Activated T-cell treated with anti-CD3 and anti-CD28 coated beads for 4 hours (primary cell): ENCODE results near the gene SPATA46.

Experiments
- DNase-seq: peaks from one replicate; pipeline ENCODE4 v3.0.0-alpha.2; 2020

SPATA46 gene

DNA sequence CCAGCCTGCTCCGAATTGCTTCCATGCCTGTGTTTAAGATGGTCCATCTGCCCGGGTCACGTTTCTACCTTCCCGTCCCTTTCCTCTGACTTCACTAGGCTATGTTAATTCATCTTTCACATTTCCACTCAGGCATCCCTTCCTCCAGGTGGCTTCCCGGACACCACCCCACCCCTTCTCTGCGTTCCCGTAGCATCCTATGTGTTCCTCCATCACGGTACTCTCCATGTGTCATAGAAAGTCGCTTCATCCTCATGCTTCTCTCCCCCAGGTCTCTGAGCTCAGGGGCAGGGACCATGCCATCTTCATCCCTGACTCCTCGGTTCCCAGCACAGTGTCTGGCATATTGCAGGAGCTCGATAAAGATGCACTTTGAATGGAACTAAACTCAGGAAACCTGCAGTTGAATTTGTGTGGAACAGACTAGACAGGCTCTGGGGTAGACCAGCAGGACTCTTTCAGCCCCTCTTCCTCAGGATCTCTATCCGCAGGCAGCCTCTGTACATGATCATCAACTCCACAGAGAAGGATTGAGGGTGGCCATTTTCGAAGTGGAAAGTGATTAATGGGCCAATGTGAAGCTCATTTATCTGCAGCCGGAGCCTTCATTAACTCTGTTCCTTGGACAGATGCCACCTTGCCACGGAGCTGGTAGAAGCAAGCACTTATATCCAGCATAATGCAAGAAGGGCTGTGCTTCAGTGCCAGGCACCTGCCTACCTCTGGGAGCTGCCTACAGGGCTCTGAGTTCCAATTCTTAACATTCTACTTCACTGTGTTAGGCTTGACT is 13.9 kb upstream of the SPATA46 start:
- DNase-seq = no peak

DNA sequence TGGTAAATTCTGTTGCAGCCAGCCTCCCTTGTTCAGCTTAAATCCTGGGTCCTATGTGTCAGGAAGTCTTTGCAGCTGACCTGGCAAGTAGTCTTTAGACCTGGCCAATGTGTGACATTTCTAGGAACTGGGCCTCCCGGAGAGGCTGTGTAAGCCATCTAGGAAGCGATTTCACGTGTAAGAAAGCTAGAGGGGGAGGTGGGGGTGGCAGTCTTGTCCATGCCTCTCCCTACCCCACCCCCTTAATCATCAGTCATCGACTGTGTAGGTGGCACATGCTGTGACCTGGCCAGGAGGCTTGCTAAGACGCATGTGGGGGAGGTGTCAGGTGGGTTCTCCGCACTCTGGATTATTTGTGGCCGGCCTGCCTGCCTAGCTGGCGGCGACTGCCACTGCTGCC is 13.3 kb upstream of the SPATA46 start:
- DNase-seq = no peak

DNA sequence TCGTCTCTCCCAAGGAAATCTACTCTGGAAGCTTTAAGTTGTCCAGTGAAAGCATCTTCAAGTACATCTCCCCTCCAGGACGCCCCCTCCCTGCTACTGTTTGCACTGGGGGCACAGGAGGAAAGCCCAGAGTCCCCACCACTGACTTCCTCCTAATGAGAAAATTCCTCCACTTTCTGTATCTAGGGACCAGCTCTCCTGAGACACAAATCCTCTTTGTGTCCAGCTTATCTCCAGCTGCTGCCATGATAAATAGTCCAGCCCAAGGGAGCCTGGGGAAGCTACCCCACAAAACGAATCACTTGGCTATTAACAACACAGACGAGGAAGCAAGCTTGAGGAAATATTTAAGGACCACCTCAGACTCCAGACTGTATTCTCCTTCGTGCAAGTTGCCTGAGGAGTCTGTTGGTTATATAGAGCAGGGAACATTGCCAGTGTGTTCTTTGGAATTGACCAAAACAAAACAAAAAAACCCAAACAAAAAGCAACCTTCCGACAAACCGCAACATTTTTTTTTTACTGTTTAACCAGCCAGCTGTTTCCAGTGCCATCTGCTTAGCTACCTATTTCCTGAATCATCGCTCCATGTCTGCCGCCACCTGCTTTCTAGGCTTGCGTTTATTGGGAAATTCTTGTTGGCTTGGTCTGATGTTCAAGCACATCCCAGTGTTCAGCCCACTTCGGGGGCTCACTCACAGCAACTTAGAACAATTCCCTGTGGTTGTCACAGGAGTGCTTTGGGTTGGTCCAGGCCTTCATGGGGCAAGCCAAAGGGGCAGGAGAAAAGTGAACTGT is 12.6 kb upstream of the SPATA46 start:
- DNase-seq = no peak

DNA sequence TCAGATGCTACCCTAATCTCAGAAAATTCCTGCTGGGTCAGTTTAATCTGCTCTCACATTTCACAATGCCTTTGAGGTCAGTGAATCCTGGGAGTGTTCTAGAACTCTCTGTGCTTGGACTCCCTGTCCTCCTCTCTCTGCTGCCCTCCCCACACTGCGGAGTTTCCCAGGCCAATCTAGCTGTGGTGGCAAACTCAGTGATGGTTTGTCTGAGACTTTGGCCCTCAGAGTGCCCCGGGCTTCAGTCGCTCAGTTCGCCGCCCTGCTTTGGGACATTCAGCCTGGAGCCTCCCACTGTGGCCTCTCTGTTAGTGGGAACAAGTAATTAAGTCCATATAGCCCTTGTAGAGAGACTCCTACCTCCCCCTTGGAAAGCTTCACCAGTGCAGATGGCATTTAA is 12.0 kb upstream of the SPATA46 start:
- no peak for DNase-seq

DNA sequence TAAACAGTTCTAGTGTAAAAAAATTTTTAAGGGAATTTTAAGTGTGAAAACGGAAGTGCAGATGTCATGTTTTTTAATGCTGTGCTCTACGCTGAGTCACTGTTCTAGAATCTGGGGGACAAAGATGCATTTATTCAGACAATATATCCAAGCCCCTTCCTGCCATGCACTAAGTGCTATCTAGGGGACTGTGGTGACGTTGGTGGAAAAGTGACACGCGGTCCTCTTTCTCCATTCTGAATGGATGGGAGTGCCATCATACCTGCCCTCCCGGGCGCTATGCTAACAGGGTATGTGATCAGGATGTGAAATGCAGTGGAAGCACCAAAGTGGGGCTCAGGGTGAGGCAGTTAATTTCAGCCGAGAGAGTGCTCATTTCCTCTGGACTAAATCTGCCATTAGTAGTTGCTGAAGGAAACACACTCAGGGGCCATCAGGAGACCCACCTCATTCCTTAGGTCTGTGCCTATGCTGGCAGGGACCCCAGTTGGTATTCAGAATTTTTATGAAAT is 11.5 kb upstream of the SPATA46 start:
- no peak for DNase-seq

DNA sequence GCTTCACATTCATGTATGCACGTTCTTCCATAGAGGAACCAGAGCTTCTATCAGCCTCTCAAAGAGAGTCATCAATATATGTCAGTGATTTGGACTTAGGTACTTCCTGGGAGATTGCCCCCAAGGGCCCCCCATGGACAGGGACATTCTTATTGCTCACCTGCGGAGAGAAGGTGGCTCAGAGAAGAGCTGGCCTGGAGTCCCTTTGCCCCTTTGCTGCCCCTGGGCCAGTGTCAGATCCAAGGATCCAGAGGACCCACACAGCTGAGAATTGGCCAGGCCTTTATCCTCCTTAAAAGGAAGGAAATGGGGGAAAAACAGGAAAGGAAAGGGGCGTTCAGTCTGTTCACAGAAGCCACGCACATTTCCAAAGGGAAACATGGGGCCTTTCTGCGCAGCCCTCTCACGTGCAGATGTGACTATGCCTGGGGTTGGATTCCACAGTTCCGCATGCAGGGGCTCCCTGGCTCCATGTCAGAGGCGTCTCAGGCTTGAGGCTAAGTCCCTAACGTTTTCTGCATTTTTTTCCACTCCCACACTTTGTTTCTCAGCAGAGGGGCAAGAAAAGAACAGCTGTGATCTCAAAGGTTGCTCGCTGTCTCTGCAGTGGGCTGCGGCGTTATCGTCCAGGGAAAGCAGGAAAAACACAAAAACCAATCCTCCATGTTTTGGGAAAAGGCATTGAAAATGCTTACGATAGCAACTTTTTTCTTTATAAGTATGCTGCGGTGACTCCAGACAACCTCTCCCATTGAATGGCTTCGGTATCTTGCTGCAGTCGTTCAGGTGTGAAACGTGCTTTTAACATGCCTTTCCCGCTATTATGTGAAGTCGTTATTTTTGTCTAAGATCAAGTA is 10.8 kb upstream of the SPATA46 start:
- no peak for DNase-seq

DNA sequence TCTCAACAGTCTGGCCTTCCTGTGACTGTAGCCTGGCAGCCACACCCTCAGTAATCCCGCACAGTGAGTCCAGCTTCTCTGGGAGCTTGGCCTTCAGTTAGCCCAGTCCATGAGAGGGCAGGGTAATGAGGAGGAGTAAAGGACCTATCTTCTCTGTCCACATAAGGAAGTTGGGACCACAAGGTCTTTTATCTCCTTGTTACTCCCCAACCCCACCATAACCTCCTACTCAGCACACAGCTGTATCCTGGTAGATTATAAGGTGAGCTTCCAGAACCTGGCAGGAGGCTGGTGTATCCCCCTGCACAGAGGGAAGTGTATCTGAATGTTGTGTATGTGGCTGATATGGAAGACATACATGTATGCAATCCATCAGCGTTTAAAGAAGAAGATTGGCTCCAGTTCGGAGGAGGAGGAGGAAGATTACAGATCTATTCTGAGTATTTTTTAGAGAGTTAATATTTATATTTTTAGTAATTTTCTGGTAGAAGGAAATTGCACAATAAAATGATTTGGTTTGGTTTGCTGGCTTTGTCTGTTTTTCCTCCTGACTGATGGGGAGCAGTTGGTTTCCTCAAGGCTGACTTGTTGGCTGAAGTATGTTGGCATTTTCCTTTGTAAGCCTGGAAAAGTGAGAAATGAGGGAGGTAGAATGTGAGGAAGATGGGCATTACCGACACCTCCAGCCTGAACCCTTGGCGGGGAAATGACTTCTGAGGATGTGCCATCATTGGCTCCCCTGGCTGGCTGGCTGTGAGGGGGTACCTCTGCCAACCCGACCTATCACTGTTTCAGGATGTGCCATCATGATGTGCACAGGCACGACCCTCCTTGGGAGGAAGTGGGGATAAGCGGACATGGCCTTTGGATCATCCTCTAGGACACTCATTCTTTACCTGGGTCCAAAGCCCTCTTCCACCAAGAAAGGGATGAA is 9.9 kb upstream of the SPATA46 start:
- DNase-seq = no peak

DNA sequence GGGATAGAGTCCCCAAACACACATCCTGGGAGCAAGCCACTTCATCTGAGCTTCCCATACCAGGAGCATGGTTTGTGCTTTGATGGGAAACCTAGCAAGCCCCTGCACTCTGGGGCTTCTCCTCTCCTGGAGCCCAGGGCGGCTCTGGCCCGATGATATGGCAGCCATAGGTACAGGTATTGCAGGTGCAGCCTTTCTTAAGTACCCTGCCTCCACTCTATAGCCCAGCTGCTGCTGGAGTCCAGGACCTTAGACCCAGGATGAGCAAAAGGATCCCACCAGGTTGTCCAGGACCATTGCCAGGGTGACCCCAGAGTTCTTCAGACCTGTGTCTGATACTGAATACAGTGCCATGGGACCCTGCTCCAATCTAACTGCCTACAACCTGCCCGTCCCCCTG is 9.0 kb upstream of the SPATA46 start:
- no peak for DNase-seq

DNA sequence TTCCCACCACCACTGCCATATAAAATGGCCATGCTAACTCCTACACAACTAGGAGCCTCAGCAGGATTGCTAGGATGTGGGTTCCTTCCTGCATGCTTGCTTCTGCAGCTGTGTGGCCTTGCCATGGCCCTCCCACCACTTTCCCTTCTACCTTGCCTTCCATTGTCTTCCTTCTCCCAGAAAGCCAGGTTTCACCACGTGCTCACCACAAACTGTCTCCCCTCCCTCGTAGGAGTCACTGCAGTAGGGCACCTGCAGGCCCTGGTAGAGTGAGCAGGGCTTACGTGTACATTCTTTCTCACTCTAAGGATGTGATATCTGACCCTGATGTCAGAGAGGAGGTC is 8.6 kb upstream of the SPATA46 start:
- DNase-seq = no peak

DNA sequence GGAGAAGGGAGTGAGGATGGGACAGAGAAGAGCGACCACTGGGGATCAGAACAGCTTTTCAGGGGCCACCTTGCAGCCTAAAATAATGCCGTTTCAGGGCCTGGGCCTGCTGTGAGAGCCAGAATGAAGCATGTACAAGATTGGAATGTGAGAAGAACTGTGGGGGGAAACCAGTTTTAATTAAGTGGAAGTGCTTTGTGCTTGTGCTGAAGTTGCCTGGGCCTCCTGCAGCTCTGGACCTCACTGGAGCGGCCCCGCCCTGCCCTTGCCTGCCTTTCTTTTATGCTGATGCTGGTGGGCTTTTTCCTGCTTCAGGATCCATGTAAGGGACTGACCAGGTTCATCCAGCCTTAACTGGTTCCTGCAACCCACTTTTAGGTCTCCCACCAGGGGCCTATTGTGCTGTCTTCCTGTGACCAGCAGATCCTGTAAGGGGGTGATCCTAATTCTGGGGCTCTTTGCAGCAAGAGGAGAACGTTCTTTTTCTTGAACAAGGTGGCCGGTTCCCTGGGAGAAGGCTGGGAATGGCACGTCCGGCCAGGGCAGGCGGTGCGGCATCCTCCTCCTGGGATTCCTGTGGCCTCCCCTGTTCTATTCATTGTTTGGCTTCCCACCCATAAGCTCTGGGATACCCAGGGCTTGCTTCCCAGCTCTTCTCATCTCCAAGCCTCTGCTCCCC is 8.1 kb upstream of the SPATA46 start:
- no peak for DNase-seq

DNA sequence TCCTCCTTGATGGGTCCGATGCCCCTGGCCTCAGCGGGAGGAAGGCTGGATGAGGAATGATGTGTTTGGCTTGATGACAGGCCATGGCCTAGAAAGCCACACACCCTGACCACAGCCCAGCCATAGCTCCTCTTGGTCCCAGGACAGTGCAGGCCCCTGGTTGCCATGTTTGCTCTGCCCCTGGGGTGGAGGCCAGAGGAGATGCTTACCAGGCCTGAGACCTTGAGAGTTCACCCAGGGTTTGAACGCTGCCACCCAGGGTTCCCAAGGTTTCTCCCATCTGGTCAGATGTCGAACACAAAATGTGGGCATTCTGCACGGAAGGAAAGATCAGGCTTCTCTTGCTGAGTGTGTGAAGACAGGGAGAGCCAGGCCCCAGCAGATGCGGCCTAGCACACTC is 7.5 kb upstream of the SPATA46 start:
- DNase-seq = no peak

DNA sequence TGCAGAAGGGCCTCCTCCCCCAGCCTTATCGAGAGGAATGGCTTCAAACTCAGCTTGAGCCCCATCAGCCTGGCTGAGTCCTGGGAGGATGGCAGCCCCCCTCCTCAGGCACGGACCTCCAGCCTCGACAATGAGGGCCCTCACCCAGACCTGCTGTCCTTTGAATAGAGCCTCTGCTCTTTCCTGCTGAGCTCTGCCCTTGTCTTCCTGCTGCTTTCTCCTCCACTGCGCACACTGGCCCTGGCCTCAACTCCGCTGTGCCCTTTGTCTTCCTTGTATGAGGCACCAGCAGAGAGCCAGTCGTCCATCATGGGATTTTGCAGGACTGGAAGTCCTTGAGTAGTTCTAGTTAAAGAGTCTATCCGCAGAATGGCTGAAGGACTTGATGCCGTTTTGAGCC is 6.9 kb upstream of the SPATA46 start:
- DNase-seq = no peak

DNA sequence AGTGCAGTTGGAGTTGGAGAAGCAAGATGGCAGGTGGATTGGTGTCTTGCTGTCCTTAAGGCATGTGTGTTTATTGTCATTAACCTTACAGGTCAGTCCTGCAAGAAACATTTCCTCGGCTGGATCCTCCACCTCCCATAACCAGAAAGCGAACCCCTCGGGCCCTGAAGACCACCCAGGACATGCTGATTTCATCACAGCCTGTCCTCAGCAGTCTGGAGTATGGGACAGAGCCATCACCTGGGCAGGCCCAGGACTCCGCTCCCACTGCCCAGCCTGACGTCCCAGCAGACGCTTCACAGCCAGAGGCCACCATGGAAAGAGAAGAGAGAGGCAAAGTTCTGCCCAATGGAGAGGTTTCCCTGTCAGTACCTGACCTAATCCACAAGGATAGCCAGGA is 6.4 kb upstream of the SPATA46 start:
- DNase-seq = no peak

DNA sequence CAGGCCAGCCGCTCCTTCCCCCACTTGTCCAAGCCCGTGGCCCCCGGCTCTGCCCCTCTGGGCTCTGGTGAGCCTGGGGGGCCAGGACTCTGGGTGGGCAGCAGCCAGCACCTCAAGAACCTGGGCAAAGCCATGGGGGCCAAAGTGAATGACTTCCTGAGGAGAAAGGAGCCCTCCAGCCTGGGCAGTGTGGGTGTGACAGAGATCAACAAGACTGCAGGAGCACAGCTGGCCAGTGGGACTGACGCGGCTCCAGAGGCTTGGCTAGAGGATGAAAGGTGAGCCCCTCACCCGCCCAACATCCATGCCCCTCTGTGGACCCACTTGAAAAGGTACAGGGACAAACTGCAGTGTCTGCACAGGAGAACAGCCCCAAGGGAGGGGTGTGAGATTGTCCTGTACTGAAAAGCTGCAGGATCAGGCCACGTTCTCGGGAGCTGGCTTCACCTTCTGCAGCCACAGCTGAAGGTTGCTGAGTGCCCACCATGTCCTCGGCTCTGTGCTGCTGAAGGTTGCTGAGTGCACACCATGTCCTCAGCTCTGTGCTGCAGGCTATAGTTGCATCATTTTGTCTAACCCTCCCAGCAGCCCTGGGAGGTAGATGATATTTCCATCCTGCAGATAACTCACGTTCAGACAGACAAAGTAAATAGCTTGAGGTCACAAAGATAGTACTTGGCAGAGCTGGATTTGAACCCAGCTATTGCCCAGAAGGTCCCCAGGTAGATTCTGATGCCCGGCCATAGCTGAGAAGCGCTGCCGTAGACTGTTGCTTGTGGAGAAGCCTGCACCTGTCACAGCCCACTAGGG is 5.5 kb upstream of the SPATA46 start:
- no peak for DNase-seq

DNA sequence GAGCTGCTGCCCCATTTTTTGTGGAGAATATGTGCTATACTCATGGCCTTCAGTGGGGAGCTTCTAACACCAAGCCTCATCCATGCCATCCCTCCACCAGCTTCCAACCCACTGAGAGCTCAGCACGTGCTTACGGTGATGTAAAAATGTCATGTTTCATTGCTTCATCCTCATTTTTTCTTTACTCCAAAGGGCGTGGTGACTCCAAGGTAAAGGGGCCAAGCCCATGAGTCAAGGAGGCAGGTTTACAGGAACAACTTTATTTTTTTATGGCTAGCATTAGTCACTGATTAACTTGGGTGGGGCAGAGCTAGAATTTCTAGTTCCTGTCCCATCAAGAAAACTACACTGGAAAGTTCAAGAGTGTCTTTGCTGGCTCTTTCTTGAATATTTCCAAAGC is 4.7 kb upstream of the SPATA46 start, which contains the start of gene C1orf226:
Gene C1orf226, plus strand, starts transcription at position 346 of the 400 bp plus-strand sequence. CDS start 174 bp downstream, outside the sequence.
- DNase-seq = no peak

DNA sequence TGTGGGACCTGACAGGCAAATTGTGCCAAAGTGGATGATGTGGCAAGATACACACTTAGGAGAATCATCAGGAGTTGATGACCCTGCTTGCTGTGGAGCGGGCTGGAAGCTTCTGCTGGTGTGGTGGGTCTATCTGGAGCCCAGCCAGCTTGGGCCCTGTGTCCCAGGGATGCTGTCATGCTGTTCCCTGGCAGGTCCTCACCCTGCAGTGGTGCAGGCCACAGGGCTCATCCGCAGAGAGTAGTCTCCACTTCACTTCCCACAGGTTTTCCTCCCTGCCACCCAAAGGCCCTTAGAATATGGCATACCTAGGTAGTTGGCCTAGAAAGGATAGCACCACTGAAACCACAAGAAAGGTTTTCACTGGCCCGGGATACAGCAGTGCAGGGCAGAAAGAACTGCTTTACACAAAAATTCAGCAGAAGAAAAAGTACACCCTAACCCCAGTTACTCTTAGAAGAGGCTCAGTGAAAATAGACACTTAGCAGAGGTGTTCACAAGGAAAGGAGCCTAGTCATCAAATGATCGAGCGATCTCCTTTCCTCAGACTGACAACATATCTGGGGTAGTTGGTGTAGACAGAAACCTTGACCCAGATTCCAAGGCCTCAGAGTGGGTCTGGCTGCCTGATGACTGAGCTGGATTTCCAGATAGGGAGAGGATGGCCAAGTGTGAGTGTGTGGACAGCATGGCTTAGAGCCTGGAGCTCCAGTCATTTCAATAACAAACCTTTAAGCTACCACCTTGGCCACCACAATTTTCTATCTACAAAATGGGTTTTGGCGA is 3.6 kb upstream of the SPATA46 start:
- DNase-seq = no peak

DNA sequence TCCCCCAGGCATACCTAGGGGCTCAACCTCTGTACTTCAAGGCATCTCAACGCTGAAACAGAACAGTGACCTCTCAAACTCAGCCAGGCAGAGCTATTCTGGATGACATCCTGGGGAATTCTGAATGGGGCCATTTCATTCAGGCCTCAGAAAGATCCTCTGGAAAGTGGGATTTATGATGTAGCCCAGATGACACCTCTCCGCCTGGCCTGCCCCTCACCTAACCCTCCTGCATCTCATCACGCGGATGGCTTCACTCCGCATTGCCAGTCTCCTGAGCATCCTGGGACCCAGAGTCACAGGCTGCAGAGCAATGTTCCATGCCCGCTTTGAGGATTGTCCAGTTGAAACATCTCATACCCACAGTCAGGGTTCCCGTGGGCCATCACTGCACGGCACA is 1.2 kb downstream of the SPATA46 start:
- DNase-seq = no peak

DNA sequence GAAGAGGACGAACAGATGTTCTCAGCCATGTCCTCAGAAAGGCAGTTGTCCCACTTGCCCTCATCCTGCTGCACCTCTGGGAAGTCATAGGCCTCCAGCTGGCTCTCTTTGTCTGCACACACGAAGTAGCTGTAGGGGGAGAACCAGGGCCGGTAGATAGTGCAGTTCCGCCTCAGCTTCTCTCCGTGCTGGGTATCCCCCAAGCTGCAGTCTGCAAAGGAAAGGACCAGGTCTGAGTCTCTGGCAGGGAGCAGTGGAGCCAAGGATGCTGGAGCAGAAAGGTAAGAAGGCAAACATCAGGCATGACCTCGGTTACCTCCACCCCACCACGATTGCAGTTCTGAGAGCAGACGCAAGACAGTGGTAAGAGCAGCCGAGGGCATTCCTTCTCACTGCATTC is 2.2 kb downstream of the SPATA46 start:
- no peak for DNase-seq

DNA sequence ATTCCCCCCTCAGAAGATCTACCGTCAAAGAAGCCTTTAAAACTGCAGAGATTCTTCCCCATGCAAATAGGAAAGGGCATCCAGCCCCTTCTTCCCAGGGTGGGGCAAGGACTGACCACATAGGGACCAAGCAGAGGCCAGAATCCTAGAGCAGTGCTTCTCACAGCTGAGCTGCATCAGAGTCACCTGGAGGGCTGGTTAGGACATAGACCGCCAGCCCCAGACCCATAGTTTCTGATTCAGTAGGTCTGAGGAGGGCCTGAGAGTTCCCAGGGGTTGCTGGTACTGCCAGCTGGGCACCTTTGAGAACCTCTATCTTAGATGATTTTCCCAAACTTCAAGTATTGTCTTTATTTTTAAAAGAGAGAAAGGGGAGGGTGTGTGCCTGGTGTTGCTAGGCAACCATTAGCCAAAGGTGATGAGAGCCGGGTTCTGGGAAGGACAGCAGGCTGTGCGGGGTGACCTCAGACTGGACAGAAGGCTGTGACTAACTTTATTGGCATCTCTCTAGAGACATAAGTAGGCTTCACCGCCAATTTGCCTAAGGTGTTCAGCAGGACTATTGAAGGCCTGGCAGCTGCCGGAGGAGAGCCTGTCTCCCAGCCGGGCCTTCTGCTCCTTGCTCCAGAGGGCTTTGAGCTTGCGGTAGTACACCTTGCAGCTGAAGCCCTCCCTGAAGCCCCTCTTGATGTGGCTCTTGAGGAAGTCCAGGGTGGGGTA is 3.0 kb downstream of the SPATA46 start:
- DNase-seq = no peak
